HG03159 (cell line): ENCODE data around the gene GAS2L1.

Experiments
- ATAC-seq: cut with Tn5 transposase; IDR thresholded peaks from one replicate; pipeline ENCODE4 v1.9.1; 2021; ENCODE audit warnings: mild to moderate bottlenecking, moderate library complexity; ENCODE audit not compliant: unreplicated experiment

Gene GAS2L1

GRCh38 chr22:29325785-29326315 lies 19.4 kb downstream of the GAS2L1 start:
- ATAC-seq, result no peak

- no peak for ATAC-seq
These were observed 20.0 kb downstream of the GAS2L1 start for GRCh38 chr22:29326481-29326880.

- no peak for ATAC-seq
These were observed 20.8 kb downstream of the GAS2L1 start for GRCh38 chr22:29327089-29327764.

GRCh38 chr22:29328055-29328454 lies 21.6 kb downstream of the GAS2L1 start:
- ATAC-seq, result no peak

GRCh38 chr22:29328566-29329500 lies 22.4 kb downstream of the GAS2L1 start:
- ATAC-seq, result no peak

GRCh38 chr22:29329581-29329980 lies 23.1 kb downstream of the GAS2L1 start:
- no peak for ATAC-seq

GRCh38 chr22:29330291-29330690 lies 23.8 kb downstream of the GAS2L1 start:
- ATAC-seq, result no peak

GRCh38 chr22:29330753-29331152 lies 24.3 kb downstream of the GAS2L1 start:
- ATAC-seq, result no peak

GRCh38 chr22:29331213-29331612 lies 24.8 kb downstream of the GAS2L1 start:
- ATAC-seq, result no peak

- no peak for ATAC-seq
These were observed 25.3 kb downstream of the GAS2L1 start for GRCh38 chr22:29331658-29332300.

GRCh38 chr22:29332886-29333496 lies 26.5 kb downstream of the GAS2L1 start:
- no peak for ATAC-seq

- no peak for ATAC-seq
These were observed 27.7 kb downstream of the GAS2L1 start for GRCh38 chr22:29334148-29334547.

- no peak for ATAC-seq
These were observed 28.4 kb downstream of the GAS2L1 start for GRCh38 chr22:29334696-29335344.

GRCh38 chr22:29335656-29336055 lies 29.2 kb downstream of the GAS2L1 start:
- no peak for ATAC-seq

- ATAC-seq, result no peak
These were observed 30.5 kb downstream of the GAS2L1 start for GRCh38 chr22:29336751-29337490.

- no peak for ATAC-seq
These were observed 31.3 kb downstream of the GAS2L1 start for GRCh38 chr22:29337631-29338284.

GRCh38 chr22:29338398-29338797 lies 31.9 kb downstream of the GAS2L1 start:
- ATAC-seq, result no peak

- no peak for ATAC-seq
These were observed 33.2 kb downstream of the GAS2L1 start for GRCh38 chr22:29339381-29340235.
